HG03575 (cell line): Measurements from ENCODE around the gene PGA3.
"Not testable (repeated sequence)": the region's sequence is repeated elsewhere in the genome, so short reads cannot be mapped to it uniquely, and the experiment has no call there.

Experiments used
- ATAC-seq: cut with Tn5 transposase; IDR thresholded peaks from one replicate; pipeline ENCODE4 v1.9.1; 2021; ENCODE audit not compliant: unreplicated experiment, insufficient number of reproducible peaks, low FRiP score; ENCODE audit errors: extremely low read depth

The PGA3 gene

DNA sequence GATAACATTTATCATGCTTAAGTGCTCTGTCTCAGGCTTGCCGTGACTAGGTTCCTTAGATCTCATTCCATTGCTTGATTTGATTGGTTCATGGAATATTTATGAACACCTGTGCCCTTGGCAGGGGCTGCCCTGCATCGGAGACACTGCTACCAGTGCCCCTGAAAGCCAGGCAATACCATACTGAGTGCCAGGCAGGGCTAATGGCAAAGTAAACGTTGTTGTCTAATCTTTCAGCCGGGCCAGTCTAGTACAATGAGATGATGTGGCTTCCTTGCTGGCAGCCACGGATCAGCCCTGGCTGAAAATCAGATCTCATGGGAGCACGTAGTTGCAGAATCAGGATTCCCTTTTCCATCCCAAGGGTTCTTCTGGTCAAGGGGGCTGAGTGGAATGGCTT is 5.0 kb upstream of the PGA3 start:
- ATAC-seq: no peak

DNA sequence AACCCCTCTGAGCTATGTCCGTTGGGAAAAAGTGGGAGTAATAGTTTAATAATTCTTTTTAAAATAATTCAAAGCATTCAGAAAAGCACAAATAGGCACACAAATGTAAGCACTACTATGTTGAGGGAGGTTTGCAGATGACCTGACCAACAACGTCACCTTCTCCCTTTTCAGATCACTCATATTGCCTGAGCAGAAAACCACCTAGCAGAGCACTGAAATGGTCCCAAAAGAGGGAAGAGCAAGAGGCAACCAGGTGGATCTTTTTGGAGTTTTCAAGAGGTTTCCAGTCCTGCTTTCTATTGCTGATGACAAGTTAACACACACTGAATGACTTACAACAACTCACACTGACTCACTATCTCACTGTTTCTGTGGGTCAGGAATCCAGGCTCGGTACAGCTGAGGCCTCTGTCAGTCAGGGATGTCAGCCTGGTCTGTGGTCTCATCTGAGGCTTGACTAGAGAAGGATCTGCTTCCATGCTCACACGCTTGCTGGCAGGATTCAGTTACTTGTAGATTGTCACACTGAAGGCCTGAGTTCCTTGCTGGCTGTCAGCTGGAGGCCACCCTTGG is 4.3 kb upstream of the PGA3 start:
- no peak for ATAC-seq

DNA sequence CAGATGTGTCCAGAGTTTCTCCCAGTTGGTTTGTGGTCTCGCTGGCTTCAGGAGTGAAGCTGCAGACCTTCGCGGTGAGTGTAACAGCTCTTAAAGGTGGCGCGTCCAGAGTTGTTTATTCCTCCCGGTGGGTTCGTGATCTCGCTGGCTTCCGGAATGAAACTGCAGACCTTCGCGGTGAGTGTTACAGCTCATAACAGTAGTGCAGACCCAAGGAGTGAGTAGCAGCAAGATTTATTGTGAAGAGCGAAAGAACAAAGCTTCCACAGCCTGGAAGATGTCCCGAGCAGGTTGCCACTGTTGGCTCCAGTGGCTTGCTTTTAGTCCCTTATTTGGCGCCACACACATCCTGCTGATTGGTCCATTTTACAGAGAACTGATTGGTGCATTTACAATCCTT is 1.8 kb upstream of the PGA3 start:
- ATAC-seq: no peak

DNA sequence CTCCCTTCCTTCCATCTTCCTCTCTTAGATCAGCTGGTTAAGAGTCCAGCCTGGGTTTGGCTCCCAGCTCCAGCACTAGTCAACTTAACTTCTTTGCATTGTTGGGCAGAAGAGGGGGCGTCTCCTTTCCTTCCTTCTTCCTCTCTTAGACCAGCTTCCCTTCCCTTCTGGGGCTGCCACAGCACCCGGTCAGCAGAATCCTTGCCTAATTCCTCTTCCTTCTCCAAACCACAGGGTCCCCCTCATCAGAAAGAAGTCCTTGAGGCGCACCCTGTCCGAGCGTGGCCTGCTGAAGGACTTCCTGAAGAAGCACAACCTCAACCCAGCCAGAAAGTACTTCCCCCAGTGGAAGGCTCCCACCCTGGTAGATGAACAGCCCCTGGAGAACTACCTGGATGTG is 558 bp downstream of the PGA3 start:
- ATAC-seq: not testable (repeated sequence)

DNA sequence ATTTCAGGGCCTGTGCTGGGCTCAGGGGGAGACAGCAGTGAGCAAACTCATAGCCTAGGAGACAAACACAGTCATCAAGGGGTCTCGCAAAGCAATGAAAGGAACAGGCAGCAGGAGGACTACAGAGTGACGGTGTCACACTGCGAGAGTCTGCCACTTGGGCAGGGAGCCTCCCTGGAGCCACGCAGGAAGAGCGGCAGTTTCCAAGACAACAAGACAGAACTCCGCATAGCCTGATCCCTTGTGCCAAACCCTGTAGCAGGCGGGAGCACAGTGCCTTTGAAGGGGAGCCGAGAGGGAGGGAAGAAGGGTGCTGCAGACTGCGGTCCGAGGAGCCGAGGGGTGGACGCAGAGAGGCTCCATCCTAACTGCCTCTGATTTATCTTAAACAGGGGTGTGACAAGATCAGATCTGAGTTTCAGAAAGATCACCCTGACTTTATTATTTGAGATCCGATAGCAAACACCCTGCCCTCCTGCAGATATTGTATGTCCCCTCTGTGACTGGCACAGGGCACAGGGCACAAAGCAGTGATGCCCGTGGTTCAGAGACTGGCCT is 1.3 kb downstream of the PGA3 start:
- ATAC-seq: not testable (repeated sequence)

DNA sequence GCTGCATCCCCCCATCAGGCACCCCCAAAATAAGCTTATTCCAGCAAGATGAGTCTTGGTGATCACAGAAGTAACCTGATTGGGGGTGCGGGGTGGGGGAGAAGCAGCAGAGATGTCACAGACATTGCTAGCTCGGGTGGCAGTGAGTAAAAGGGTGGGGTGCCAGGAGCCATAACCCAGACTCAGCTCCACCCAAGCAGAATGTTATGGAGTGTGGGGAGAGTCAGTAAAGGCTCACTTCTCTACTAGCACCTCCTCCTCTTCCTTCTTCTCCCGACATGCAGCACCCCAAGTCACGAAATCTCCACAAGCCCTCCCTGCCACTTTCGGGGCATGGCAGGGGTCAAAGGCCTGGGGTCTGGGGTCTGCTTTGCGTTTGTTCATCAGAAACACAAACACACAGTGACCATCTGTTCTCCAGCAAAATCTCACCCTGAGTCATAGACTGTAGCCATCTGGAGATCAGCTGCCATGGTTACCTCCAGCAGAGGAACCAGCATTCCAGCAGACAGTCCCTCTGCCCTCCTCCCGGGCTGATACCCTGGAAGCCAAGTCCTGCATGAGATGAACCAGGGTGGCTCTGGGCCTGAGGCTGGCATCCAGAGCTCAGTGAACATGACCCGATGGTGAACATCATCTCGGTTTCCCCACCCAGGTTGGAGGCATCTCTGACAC is 4.5 kb downstream of the PGA3 start:
- not testable (repeated sequence) for ATAC-seq

DNA sequence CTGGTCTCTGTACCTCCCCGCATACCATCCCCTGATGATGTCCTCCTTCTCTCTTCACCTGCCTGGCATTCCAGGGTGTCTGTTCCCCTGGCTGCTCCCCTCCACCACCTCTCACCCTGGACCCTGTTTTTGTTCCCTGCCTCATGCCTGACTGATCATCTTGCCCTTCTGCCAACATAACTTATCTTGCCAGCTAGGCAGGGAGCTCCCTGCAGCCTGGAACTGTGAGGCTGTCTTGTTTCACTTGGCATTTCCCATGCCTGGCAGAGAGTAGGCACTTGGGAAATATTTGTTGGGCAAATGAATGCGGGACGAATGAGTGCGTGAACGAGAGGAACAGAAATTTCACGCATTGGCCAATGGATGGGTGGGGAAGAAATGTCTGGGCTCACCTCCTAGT is 7.3 kb downstream of the PGA3 start:
- not testable (repeated sequence) for ATAC-seq

DNA sequence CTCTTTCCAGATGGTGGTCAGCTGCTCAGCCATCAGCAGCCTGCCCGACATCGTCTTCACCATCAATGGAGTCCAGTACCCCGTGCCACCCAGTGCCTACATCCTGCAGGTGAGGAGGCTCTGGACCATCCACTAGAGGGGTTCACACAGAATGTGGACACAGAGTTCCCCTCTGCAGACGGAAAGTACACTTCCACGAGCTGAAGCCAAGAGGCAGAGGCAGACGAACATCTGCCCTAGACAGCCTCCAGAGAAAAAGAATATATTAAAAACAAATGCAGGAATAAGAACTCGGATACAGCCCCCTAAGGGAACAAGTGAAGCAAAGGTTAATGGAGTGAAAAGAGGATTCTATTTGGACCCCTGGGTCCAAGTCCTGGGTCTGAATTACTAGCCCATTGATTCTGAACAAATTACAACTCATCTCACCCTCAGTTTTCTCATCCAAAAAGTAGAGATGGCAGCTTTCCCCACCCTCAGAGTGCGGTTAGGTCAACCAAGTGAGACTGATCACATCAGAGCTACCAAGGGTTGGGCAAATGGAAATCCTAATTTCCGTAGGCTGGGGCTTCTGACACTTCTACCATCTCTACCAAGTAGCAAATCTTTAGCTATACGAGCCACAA is 8.1 kb downstream of the PGA3 start:
- not testable (repeated sequence) for ATAC-seq

DNA sequence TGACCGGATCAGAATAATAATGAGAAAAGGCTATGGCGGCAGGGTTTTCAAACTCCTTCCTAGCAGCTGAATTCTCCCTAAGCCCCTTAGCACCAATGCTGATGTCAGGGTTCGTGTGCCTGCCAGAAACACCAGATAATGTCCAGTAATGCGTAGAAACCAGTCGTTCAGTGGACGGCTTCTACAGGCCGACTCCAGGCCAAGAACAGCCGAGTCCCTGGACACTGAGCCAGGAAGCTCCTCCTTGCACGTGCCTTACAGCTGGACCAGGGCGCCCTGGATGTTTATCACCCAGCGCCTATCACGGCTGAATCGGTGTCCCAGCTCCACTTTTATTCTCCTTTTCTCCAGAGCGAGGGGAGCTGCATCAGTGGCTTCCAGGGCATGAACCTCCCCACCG is 8.9 kb downstream of the PGA3 start:
- ATAC-seq: not testable (repeated sequence)

DNA sequence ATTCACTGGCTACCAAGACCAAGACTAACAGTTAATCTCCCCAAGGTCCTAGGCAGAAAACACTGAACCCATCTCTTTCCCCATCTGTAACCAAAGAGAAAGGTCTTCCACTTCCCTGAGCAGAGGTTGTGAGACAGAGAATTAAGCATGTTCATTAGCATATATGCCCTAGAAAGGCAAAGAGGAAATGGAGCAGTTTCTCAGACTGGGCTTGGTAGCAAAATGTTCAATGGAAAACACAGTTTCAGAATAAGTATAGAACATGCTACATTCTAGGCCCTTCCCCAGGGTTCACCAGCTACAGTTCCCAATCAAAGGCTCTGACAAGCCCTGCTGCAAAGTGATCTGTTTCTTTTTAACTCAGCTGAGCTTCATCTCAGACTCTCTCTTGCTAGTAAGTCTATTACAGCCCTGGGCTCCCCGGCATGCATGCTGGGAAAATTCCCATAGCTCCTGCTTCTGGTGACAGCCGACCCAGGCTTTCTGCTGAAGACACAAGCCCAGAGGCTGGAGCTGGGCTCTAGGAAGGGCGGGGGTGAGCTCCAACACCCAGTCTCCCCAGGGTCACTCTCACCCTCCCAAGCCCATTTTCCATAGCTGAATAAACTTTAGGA is 10.5 kb downstream of the PGA3 start:
- ATAC-seq: not testable (repeated sequence)

DNA sequence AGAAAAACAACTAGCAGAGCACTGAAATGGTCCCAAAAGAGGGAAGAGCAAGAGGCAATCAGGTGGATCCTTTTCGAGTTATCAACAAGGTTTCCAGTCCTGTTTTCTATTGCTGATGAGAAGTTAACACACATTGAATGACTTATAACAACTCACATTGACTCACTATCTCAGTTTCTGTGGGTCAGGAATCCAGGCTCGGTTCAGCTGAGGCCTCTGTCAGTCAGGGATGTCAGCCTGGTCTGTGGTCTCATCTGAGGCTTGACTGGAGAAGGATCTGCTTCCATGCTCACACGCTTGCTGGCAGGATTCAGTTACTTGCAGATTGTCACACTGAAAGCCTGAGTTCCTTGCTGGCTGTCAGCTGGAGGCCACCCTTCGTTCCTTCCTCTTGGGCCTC is 15.0 kb downstream of the PGA3 start:
- not testable (repeated sequence) for ATAC-seq

DNA sequence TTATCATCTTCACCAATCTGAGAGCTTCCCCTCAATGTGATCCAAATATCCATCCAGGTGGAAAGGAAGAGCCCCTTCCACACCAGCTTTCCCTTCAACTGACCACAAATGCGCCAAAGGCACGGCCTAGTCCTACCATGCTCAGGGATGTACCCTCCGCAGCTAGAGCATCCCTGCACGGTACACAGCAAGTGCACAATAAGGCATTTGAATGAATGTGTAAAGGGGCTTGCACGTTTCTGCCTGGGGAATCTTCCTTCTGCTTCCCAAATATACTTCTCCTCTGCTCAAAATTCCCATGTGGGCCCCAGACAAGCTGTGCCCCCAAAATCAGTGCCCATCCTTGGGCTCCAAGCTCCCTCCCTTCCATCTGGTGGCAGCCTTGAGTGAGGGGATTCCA is 15.7 kb downstream of the PGA3 start:
- not testable (repeated sequence) for ATAC-seq

DNA sequence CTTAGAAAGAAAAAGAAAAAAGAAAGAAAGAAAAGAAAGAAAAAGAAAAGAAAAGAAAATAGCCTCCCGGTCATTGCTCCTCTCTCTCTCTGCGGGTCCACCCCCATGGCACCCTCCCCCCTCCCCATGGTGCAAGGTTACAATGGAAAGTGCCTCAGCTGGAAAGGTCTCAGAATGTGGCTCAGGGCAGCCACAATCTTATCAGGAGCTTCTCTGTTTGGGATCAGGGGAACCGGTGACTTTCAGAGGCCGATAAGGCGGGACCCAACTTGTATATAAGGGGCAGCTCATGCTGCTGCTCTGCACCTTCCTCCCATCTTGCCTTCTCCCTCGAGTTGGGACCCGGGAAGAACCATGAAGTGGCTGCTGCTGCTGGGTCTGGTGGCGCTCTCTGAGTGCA is 18.7 kb downstream of the PGA3 start, which contains the start of gene PGA4:
Gene PGA4 (plus strand): TSS at position 301 of the 400 bp plus-strand sequence. CDS start 54 bp downstream, at position 355.
- not testable (repeated sequence) for ATAC-seq

DNA sequence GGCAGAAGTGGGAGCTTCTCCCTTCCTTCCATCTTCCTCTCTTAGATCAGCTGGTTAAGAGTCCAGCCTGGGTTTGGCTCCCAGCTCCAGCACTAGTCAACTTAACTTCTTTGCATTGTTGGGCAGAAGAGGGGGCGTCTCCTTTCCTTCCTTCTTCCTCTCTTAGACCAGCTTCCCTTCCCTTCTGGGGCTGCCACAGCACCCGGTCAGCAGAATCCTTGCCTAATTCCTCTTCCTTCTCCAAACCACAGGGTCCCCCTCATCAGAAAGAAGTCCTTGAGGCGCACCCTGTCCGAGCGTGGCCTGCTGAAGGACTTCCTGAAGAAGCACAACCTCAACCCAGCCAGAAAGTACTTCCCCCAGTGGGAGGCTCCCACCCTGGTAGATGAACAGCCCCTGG is 19.4 kb downstream of the PGA3 start:
- ATAC-seq: not testable (repeated sequence)

DNA sequence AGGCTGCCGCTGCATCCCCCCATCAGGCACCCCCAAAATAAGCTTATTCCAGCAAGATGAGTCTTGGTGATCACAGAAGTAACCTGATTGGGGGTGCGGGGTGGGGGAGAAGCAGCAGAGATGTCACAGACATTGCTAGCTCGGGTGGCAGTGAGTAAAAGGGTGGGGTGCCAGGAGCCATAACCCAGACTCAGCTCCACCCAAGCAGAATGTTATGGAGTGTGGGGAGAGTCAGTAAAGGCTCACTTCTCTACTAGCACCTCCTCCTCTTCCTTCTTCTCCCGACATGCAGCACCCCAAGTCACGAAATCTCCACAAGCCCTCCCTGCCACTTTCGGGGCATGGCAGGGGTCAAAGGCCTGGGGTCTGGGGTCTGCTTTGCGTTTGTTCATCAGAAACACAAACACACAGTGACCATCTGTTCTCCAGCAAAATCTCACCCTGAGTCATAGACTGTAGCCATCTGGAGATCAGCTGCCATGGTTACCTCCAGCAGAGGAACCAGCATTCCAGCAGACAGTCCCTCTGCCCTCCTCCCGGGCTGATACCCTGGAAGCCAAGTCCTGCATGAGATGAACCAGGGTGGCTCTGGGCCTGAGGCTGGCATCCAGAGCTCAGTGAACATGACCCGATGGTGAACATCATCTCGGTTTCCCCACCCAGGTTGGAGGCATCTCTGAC is 23.3 kb downstream of the PGA3 start:
- ATAC-seq: not testable (repeated sequence)

DNA sequence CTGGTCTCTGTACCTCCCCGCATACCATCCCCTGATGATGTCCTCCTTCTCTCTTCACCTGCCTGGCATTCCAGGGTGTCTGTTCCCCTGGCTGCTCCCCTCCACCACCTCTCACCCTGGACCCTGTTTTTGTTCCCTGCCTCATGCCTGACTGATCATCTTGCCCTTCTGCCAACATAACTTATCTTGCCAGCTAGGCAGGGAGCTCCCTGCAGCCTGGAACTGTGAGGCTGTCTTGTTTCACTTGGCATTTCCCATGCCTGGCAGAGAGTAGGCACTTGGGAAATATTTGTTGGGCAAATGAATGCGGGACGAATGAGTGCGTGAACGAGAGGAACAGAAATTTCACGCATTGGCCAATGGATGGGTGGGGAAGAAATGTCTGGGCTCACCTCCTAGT is 26.1 kb downstream of the PGA3 start:
- ATAC-seq: not testable (repeated sequence)

DNA sequence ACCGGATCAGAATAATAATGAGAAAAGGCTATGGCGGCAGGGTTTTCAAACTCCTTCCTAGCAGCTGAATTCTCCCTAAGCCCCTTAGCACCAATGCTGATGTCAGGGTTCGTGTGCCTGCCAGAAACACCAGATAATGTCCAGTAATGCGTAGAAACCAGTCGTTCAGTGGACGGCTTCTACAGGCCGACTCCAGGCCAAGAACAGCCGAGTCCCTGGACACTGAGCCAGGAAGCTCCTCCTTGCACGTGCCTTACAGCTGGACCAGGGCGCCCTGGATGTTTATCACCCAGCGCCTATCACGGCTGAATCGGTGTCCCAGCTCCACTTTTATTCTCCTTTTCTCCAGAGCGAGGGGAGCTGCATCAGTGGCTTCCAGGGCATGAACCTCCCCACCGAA is 27.7 kb downstream of the PGA3 start:
- ATAC-seq: not testable (repeated sequence)

DNA sequence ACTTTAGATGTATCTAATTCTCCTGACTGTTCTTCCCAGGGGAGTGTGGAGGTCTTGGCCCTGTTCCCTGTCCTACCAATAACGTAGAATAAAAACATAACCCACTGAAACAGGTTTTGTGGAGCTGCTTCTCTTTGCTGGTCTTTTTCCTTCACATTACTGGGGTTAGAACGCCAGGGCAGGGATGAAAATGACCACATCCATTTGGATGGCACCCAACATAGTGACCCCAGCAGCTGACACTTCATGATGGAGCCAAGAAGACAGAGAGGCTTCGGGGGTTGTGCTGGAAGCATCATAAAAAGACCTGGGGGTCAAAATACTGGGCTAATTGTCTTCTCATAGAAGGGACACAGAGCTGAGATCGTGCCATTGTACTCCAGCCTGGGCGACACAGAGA is 28.3 kb downstream of the PGA3 start:
- not testable (repeated sequence) for ATAC-seq

DNA sequence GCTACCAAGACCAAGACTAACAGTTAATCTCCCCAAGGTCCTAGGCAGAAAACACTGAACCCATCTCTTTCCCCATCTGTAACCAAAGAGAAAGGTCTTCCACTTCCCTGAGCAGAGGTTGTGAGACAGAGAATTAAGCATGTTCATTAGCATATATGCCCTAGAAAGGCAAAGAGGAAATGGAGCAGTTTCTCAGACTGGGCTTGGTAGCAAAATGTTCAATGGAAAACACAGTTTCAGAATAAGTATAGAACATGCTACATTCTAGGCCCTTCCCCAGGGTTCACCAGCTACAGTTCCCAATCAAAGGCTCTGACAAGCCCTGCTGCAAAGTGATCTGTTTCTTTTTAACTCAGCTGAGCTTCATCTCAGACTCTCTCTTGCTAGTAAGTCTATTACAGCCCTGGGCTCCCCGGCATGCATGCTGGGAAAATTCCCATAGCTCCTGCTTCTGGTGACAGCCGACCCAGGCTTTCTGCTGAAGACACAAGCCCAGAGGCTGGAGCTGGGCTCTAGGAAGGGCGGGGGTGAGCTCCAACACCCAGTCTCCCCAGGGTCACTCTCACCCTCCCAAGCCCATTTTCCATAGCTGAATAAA is 29.3 kb downstream of the PGA3 start:
- ATAC-seq: not testable (repeated sequence)
